ENCODE data around the gene FAM227A. TPM values are rescaled to one million over a fixed set of nuclear protein-coding genes. Genes with fewer than 3 reads are reported as not detected.

Gene FAM227A
- total and polyA plus RNA-seq, 2 of the 13 experiments (the other 11 are each of a cell fraction or from before 2014, with no cell fraction given), result 1.0 to 1.5 TPM

DNA sequence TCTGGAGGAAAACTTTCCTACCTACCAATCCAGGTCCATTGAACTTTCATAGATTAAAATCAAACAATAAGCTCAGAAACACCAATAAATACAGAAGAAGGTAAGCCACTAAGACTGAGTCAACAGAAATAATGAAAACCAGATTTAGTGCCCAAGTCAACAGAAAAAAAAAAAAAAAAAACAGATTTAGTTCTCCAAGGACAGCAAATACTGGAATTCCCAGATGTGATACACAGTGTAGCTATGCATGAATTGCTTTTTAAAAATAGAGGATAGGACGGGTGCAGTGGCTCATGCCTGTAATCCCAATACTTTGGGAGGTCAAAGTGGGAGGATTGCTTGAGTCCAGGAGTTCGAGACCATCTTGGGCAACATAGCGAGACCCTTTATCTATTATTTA is 101.9 kb downstream of the FAM227A start (continued):
- TF ChIP-seq, protein P1, sequence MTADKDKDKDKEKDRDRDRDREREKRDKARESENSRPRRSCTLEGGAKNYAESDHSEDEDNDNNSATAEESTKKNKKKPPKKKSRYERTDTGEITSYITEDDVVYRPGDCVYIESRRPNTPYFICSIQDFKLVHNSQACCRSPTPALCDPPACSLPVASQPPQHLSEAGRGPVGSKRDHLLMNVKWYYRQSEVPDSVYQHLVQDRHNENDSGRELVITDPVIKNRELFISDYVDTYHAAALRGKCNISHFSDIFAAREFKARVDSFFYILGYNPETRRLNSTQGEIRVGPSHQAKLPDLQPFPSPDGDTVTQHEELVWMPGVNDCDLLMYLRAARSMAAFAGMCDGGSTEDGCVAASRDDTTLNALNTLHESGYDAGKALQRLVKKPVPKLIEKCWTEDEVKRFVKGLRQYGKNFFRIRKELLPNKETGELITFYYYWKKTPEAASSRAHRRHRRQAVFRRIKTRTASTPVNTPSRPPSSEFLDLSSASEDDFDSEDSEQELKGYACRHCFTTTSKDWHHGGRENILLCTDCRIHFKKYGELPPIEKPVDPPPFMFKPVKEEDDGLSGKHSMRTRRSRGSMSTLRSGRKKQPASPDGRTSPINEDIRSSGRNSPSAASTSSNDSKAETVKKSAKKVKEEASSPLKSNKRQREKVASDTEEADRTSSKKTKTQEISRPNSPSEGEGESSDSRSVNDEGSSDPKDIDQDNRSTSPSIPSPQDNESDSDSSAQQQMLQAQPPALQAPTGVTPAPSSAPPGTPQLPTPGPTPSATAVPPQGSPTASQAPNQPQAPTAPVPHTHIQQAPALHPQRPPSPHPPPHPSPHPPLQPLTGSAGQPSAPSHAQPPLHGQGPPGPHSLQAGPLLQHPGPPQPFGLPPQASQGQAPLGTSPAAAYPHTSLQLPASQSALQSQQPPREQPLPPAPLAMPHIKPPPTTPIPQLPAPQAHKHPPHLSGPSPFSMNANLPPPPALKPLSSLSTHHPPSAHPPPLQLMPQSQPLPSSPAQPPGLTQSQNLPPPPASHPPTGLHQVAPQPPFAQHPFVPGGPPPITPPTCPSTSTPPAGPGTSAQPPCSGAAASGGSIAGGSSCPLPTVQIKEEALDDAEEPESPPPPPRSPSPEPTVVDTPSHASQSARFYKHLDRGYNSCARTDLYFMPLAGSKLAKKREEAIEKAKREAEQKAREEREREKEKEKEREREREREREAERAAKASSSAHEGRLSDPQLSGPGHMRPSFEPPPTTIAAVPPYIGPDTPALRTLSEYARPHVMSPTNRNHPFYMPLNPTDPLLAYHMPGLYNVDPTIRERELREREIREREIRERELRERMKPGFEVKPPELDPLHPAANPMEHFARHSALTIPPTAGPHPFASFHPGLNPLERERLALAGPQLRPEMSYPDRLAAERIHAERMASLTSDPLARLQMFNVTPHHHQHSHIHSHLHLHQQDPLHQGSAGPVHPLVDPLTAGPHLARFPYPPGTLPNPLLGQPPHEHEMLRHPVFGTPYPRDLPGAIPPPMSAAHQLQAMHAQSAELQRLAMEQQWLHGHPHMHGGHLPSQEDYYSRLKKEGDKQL (CRISPR knock-in tag; IDR thresholded peaks at IDR 0.05; ENCODE audit: low read depth), result no peak
- no peak for TF ChIP-seq BCL6 (CRISPR knock-in tag; IDR thresholded peaks at IDR 0.05)
- TF ChIP-seq, protein P2, sequence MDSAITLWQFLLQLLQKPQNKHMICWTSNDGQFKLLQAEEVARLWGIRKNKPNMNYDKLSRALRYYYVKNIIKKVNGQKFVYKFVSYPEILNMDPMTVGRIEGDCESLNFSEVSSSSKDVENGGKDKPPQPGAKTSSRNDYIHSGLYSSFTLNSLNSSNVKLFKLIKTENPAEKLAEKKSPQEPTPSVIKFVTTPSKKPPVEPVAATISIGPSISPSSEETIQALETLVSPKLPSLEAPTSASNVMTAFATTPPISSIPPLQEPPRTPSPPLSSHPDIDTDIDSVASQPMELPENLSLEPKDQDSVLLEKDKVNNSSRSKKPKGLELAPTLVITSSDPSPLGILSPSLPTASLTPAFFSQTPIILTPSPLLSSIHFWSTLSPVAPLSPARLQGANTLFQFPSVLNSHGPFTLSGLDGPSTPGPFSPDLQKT (CRISPR knock-in tag; IDR thresholded peaks at IDR 0.05; ENCODE audit: borderline replicate concordance), result no peak

DNA sequence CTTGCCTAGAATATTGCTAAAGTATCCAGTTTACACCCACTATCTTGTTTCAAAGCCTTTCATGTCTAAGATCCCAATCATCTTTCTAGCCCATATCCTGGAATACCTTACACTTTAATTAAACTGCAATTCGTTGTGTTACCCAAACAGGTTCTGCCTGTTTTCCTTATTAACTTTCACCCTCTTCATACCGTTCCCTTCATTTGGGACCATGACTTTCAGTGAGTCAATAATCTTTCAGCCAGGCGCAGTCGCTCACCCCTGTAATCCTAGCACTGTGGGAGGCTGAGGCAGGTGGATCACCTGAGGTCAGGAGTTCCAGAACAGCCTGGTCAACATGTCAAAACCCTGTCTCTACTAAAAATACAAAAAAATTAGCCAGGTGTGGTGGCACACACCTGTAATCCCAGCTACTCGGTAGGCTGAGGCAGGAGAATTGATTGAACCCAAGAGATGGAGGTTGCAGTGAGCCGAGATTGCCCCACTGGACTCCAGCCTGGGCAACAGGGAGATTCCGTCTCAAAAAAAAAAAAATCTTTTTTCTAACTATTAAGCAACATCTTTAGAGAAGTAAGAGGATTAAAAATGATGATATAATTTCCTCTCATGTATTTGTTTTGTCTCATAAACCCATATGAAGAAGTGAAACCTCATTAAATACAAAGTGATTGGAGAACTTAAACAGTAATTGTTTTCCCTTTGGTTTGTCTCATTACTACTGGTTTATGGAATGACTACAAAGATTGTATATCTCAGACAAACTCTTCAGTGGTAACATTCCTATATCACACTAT is 106.9 kb downstream of the FAM227A start:
- no peak for ATAC-seq
- 26% methylated on average over 7 of the region's 7 CpGs for WGBS (ENCODE audit: low lambda C conversion rate)
- no peak for TF ChIP-seq BHLHE40 (IDR thresholded peaks at IDR 0.05; ENCODE audit: low read length)
- TF ChIP-seq, protein P3, sequence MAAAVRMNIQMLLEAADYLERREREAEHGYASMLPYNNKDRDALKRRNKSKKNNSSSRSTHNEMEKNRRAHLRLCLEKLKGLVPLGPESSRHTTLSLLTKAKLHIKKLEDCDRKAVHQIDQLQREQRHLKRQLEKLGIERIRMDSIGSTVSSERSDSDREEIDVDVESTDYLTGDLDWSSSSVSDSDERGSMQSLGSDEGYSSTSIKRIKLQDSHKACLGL (CRISPR knock-in tag; IDR thresholded peaks at IDR 0.05), result no peak
- no peak for TF ChIP-seq TAF1 (CRISPR knock-in tag; IDR thresholded peaks at IDR 0.05)
- TF ChIP-seq, protein P4, sequence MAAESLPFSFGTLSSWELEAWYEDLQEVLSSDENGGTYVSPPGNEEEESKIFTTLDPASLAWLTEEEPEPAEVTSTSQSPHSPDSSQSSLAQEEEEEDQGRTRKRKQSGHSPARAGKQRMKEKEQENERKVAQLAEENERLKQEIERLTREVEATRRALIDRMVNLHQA (CRISPR knock-in tag; IDR thresholded peaks at IDR 0.05), result no peak
- no peak for TF ChIP-seq ISL2 (CRISPR knock-in tag; IDR thresholded peaks at IDR 0.05)
- TF ChIP-seq ZNF431 (CRISPR knock-in tag; IDR thresholded peaks at IDR 0.05; ENCODE audit: borderline replicate concordance, low read depth), result no peak
- TF ChIP-seq, protein P5, sequence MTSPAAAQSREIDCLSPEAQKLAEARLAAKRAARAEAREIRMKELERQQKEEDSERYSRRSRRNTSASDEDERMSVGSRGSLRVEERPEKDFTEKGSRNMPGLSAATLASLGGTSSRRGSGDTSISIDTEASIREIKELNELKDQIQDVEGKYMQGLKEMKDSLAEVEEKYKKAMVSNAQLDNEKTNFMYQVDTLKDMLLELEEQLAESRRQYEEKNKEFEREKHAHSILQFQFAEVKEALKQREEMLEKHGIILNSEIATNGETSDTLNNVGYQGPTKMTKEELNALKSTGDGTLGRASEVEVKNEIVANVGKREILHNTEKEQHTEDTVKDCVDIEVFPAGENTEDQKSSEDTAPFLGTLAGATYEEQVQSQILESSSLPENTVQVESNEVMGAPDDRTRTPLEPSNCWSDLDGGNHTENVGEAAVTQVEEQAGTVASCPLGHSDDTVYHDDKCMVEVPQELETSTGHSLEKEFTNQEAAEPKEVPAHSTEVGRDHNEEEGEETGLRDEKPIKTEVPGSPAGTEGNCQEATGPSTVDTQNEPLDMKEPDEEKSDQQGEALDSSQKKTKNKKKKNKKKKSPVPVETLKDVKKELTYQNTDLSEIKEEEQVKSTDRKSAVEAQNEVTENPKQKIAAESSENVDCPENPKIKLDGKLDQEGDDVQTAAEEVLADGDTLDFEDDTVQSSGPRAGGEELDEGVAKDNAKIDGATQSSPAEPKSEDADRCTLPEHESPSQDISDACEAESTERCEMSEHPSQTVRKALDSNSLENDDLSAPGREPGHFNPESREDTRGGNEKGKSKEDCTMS (CRISPR knock-in tag; conservative IDR thresholded peaks at IDR 0.05), result no peak
- TF ChIP-seq PTBP1 (IDR thresholded peaks at IDR 0.05; ENCODE audit: low read depth, low read length, poor library complexity, severe bottlenecking), result no peak
- TF ChIP-seq ZNF644 (CRISPR knock-in tag; IDR thresholded peaks at IDR 0.05; ENCODE audit: low read depth), result no peak
- no peak for TF ChIP-seq MAF1 (CRISPR knock-in tag; IDR thresholded peaks at IDR 0.05; ENCODE audit: borderline replicate concordance)

More for the DNA sequence above, 106.9 kb downstream of the FAM227A start:
- no peaks in the 10 kb centered on the region for H3K4me1 ChIP-seq (ENCODE audit: insufficient read depth, low read length)
- no peak overlapping the region for H3K4me3 ChIP-seq (replicated peaks in 1 of 3; ENCODE audit: insufficient read depth in 1 of 3, low read depth in 2 of 3, low read length in 3 of 3)
- H3K9ac ChIP-seq (ENCODE audit: insufficient read depth, low read depth, low read length), result no peak overlapping the region
- intact Hi-C loops (cut with micrococcal nuclease; ENCODE audit: unreplicated experiment) (no loop called here), in situ Hi-C loops (cut with HindIII; ENCODE audit: extremely low pct_ligation_motif_present, low pct_unique_long_range_greater_than_20kb) (no loop called here)
- H2AFZ ChIP-seq (ENCODE audit: low read length), result no peak overlapping the region
- no peak for DNase-seq (ENCODE audit: low spot score)
- H4K20me1 ChIP-seq (ENCODE audit: insufficient read depth, low read length), result no peaks in the 10 kb centered on the region
- BruUV-seq (replicated peaks), result no TSS peak
- H3K79me2 ChIP-seq (ENCODE audit: insufficient read depth, low read length), result no peaks in the 10 kb centered on the region
- H3K27ac ChIP-seq (ENCODE audit: extremely low read length, insufficient read depth, low read length), result no peak overlapping the region
- H3K36me3 ChIP-seq (replicated peaks in 1 of 2; ENCODE audit: control insufficient read depth in 1 of 2, insufficient read depth in 2 of 2, low read length in 2 of 2), result no peaks in the 10 kb centered on the region
- ChIA-PET CTCF (ENCODE audit: low intra/inter-chr PET ratio, low total read pairs) (no interaction called here), POLR2A (no interaction called here)
- no peaks in the 10 kb centered on the region for H3K9me3 ChIP-seq (ENCODE audit: low read length)
- FAIRE-seq, result no peak
- no peak overlapping the region for H3K4me2 ChIP-seq (ENCODE audit: low read depth, low read length)
- no peaks in the 10 kb centered on the region for H3K27me3 ChIP-seq (ENCODE audit: control insufficient read depth in 1 of 2, insufficient read depth in 2 of 2, low read length in 2 of 2)

Measured in HepG2 (cell line).